Right lobe of liver (tissue), 4 donors: Measurements from ENCODE around the gene PRKCB.

Source experiments
- POLR2A ChIP-seq: fragments of 450-650 bp; IDR thresholded peaks from one replicate; pipeline ENCODE4 v1.6.1; 2017; ENCODE audit warnings: antibody characterized with exemption, mild to moderate bottlenecking
- TF ChIP-seq, protein P1 (sequence below), 4 donors: fragments of 200-600 bp in 3 of 4; fragments of 450-650 bp in 1 of 4; IDR thresholded peaks; one replicate each; pipeline versions ENCODE4 v1.5.1 to v1.8.0; 2016 to 2022; ENCODE audit warnings: antibody characterized with exemption in 4 of 4, mild to moderate bottlenecking in 2 of 4
- donor health status: DM: no; HTN: no; CAD: no.
- donor health status: DM: no; HTN: no; CAD: no.
- donor health status: DM: no; HTN: yes; CAD: no.

DNA sequence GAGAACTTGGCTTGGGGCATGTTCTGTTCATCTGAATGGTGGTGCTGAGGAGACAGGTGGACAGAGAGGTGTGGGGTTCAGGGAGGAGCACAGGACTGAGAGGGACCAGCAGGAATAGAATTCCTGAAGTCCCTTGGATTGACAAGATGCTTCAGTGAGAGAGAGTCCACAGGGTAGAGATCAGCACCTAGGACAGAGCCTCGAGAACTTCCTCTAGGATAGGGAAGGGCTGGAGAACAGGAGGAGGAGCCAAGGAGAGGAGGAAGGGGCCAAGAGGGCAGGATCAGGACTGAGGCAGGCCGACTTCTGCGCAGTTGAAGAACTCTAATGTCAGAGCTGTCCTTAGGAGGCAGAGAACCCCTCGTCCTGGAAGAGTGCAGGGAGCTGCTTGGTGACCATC is 138.4 kb downstream of the PRKCB start:
- no peak for TF ChIP-seq POLR2A
- TF ChIP-seq, protein P1, sequence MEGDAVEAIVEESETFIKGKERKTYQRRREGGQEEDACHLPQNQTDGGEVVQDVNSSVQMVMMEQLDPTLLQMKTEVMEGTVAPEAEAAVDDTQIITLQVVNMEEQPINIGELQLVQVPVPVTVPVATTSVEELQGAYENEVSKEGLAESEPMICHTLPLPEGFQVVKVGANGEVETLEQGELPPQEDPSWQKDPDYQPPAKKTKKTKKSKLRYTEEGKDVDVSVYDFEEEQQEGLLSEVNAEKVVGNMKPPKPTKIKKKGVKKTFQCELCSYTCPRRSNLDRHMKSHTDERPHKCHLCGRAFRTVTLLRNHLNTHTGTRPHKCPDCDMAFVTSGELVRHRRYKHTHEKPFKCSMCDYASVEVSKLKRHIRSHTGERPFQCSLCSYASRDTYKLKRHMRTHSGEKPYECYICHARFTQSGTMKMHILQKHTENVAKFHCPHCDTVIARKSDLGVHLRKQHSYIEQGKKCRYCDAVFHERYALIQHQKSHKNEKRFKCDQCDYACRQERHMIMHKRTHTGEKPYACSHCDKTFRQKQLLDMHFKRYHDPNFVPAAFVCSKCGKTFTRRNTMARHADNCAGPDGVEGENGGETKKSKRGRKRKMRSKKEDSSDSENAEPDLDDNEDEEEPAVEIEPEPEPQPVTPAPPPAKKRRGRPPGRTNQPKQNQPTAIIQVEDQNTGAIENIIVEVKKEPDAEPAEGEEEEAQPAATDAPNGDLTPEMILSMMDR (IDR thresholded peaks at IDR 0.05): no peak
